ENCODE measurements around the gene CAMK2B.

Gene CAMK2B

DNA sequence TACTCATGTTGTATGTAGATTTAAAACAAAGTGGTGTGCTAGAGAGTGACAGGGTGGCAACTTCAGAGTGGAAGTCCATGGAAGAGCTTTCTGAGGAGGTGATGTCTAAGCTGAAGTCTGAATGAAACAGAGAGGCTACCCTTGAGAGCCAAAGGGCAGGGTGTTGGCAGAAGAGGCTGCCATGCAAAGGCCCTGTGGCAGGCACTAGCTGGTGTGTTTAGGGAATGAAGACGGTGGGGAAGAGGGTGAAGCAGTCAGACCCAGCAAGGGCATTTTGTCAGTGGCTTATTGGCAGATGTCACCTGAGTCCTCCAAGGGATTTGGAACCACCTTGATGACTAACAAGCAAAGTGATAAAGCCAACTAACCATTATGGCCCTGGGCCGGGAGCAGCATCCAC is 3.7 kb upstream of the CAMK2B start:
- DNase-seq, result no peak

DNA sequence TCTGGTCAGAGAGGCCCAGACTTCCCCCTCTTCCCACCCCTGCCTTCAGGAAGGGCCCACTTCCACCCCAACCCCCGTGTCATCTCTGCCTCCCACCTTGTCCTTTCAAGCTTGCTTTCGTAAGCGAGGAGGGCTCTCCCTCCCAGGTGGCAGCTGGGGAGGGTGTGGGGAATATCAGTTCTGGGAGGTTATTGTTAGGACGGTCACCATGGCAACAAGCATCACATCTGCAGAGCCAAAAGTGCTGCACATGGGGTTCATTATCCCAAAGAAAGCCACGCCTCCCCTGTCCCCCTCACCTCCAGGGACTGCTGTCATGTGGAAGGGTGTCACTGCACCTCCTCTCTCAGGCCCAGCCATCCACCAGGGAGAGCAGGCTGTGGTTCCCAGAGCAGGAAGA is 2.6 kb upstream of the CAMK2B start:
- DNase-seq, result no peak

DNA sequence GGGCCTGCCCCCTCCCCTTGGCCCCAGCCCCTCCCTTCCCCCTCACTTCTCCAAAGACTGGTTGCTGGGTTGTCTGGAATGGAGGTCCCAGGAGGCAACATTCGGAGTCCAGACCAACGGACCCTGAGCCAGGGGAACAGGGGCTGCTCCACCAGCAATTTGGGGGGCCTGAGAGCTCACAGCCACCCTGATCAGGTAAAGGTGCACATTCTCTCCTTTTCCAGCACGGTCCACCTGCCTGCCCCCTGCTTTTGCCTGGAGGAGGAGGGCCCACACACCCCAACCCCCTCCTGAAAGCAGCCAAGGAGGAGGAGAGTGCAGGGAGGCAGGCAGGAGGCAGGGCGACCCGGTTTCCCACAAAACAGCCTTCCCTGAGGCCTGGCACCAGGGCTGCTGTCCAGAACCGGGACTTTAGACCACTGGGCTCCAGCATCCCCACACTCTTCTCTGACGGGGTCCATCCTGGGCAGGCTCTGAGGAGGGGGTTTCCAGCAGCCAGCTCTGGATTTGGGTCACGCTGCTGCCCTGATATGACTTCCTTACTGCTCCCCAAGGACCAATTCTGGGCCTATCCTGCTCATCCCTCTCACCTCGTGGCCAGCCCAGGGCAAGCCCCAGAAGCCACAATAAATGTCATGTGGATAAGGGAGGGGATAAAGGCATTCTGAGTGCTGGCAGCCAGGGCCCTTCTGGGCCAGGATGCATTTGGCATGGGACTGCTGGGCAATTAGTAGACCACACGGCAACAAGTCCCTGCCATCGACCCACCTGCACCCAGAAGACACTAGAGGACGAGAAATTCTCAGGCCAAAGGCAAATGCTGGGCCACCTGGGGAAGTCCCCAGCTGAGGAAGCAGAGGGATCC is 1.1 kb upstream of the CAMK2B start:
- no peak for DNase-seq

DNA sequence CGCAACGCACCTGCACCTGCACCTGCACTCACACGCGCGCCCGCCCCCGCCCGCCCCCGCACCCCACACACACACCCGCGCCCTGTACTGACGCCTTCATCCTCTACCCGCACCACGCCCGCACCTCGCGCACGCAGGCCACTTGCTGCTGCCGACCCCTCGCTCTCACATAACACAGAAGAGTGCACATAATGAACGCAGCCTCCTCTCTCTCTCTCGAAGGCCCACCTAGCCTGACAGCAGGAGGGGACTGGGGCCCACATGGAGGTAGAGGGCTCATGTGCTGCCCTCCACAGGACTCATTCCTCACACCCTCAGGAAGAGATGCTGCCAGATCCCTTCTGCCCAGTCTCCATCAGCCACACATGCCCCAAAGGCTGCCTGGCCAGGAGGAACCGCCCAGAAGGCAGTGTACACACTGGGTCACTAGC is 432 bp upstream of the CAMK2B start:
- no peak for DNase-seq

DNA sequence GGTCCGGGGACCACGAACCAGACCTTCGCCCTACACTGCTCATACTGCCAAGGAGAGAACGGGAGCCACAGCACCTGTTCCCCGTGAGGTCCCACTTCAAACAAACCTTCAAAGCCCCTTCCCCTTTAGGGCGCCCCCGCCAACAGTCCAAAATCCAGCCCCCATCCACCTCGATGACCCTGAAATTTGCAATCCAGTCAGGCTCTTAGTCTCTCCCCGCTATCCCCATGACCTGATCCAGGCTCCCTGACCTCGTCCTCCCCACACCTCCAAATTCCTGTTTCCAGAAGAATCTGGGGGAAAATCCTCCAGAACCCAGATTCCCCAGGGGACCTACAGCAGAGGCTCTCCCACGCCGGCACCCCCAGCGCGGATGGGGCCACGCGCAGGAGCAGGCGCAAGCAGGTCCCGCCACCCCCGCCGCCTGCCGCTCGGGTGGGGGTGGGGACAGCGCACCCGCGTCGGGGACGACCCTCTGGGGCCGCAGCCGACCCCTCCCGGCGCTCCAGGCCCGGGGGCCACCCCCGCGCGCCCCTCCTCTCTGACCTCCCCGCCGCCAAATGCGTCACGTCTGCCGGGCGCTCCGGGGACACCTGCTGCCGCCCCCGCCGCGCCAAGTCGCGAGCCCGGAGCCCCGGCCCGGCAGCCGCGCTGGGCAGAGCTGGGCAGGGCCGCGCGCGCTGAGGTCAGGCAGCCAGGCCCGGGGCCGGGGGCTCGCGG is 753 bp downstream of the CAMK2B start:
- DNase-seq, result no peak

DNA sequence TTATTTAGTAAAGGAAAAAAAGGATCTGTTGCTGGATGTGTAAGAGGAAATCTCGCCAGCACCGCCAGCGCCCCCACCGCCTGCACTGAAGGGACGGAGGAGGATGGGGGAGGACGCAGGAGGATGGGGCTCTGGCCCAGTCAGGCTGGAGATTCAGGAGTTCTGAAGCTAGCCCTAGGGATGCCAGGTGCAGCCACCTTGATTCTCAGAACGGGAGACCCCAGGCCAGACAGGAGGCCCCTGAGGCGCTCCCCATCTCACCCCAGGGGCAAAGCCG is 1.3 kb downstream of the CAMK2B start:
- DNase-seq, result no peak

DNA sequence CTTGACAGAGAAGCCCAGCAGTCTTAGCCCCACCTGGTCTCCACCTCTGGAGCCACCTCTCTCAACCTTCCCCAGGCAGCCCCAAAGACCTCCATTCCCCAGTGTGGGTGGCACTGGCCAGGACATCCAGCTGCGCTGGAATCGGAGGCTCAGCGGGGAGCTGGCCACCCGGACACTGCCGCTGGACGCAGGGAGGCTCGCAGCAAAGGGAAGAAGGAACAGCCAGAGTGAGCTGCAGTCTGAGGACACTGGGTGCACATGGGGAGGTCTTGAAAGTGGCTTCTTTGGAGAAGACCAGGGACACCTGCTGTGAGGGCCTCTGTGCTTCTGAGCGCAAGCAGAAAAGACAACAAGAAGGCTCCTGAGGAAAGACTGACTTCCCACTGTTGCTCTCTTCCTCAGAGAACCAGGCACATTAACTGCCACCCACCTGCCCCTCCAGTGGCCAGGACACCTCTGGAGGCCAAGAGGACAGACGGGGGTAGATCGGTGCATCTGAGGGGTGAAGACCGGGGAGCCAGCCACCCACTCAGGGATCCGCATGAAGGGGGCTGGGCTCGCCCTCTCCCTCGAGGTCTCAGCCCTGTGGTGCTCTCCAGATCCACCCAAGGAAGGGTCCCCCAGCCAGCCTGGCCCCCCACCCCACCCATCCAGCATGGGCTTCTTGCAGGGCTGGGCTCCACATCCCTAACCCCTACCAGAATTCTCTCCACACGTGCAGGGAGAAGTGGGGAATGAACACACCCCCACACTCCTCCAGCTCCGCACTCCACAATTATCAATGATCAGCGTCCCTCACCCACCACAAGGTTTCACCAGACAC is 1.8 kb downstream of the CAMK2B start:
- no peak for DNase-seq

DNA sequence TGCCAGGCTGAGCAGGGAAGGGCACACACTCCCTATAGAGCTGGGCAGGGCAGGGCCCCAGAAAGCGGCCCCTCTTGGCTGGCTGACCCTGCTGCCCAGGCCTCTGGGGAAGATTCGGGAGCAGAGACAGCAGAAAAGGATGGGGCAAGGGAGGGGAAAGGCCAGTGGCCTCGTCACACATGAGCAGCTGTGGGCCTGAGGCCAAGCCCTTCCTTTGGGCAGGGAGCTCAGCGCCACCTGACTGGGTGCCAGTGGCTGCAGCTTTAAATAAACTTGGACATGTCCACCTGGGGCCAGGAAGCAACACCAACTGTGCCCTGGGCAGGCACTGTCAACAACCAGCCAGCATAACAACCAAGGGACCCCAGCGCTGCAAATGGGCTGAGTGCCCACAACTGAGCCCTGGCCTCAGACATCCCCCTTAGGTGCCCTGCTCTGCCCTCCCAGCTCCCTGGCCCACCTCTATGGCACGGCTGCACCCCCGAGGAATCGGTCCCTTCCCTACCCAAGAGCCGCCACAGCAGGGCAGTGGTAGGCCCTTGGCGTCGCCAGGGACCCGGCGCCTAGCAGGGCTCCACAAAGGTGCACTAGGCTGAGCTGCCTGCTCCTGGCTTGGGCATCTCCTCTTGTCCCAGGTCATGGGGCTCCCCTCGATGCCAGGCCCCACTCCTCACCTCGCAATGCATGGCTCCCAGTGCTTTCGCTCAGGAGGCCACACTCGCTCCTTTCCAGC is 2.6 kb downstream of the CAMK2B start:
- DNase-seq, result no peak

DNA sequence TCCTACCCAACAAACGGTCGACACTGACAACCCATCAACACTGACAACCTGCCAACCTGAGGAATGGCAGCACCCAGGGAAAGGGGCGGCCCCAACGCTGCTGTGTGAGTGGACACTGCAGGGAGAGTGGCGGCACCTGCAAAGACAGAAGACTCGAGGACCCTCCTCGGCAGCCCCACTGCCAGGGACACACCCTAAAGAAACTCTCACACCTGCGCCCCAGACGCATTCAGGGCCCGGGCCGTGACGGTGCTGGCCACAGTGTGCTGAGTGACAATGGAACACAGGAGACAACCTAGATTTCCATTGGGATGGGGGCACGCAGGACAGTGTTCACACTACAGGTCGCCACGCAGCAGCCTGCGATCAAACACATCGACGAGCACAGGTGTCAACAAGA is 3.6 kb downstream of the CAMK2B start:
- DNase-seq, result no peak

DNA sequence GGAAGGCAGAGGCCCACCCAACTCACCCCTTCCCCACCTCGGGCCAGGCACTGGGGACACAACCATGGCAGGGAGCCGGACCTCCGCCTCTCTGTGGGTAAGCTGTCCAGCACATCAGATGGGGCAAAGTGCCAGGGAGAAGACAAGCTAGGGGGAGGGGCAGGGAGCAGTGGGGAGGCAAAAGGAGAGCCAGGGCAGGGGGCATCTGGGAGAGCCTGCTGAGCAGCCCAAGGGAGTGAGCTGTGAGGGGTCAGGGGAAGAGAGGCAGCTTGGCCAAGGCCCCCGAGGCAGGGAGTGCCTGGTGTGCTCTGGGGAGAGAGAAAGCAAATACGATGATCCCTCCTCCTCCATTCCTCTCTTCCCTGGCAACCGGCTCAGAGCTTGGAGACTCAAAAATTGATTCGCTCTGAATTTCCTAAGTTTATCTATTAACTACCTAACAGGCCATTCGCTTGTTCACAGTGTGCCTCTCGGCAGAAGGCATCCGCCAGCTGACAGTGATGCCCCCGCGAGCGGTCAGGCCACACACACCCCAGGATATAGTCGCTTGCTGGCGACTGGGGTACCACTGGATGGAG is 4.5 kb downstream of the CAMK2B start:
- DNase-seq, result no peak

DNA sequence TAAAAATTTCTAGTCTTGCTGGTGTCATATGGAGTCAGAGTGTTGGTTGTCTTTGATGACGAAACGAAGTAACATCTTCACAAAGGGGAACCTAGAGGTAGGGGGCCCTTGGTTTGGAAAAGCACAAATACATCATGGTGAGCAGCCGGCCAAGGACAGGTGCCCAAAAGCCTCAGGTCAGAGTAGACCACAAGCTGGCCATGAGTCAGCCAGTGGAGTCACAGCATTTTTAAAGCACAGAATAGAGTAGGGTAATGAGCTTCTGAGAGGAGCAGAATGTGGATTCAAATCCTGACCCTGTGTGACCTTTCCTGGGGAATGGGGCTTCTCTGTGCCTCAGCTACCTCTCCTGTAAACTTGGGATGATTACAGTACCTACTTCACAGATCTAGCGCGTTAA is 5.3 kb downstream of the CAMK2B start:
- DNase-seq, result no peak

DNA sequence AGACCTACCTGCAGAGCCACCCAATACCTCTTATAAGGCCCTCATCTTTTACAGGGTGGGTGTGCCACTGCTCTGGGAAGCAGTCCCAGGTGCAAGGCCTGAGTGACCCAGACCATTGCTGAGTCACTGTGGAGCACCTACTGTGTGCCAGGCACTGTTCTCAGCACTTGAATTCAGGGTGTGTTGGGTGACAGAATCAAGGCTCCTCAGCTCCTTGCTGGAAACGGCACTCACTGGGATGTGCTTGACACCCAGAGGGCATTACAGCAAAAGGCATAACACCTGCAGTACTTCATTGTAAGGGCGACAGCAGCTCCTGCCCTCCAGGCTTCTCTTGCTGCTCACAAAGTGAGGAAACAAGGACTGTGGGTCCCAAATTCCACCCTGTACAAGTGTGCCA is 7.1 kb downstream of the CAMK2B start:
- DNase-seq, result no peak

DNA sequence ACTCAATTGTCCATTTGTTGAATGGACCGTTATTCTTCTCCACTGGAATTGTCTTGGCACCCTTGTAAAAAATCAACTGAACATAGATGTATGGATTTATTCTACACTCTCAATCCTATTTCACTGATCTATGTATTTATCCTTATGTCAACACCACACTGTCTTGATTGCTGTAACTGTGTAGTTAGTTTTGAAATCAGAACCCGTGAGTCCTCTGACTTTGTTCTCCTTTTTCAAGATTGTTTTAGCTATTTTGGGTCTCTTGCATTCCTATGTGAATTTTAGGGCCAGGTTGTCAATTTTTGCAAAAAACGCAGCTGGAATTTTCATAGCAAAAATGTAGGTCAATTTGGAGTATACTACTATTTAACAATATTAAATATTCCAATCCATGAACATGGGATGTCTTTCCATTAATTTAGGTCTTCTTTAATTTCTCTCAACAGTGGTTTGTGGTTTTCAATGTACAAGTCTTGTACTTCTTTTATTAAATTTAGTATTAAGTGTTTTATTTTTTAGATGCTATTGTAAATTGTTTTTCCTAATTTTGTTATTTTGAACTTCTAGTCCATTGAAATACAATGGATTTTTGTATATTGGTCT is 10.0 kb downstream of the CAMK2B start:
- DNase-seq, result no peak

DNA sequence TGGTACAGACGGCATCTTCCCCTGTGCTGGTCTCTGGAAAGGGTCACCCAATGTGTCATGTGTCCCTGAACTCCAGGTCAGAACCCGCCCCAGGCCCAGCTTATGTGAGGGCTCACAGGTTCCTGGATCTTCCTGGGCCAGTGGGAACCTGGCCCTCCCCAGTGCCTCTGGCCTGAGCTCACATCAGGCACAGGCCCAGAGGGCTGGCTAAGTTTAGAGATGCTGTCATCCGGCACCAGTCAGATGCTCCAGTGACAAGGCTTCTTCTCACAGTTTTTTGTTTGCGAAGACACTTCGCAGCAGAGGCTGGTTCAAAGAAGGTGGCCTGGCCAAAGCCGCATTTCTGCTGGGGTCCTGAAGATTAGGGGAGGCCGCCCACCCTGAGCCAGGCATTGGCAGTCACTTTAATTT is 11.8 kb downstream of the CAMK2B start:
- no peak for DNase-seq

DNA sequence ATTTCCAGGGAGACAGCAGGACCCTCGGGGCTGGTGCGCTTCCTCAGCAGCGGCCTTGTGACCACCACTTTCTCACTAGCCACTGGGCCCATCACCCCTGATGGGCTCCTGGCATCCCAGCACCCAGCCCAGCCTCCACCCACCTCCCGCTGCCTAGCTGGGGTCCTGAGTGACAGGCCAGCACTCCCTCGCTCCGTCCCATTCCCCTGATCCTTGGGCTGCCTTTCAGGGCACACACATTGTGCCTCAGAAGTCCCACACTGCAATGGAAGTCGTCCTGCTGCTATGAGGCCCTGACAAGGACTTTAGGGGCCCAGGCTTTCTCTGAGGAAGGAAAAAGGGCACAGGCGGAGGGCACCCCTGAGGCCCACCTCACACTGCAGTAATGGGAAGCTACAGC is 12.4 kb downstream of the CAMK2B start:
- no peak for DNase-seq

DNA sequence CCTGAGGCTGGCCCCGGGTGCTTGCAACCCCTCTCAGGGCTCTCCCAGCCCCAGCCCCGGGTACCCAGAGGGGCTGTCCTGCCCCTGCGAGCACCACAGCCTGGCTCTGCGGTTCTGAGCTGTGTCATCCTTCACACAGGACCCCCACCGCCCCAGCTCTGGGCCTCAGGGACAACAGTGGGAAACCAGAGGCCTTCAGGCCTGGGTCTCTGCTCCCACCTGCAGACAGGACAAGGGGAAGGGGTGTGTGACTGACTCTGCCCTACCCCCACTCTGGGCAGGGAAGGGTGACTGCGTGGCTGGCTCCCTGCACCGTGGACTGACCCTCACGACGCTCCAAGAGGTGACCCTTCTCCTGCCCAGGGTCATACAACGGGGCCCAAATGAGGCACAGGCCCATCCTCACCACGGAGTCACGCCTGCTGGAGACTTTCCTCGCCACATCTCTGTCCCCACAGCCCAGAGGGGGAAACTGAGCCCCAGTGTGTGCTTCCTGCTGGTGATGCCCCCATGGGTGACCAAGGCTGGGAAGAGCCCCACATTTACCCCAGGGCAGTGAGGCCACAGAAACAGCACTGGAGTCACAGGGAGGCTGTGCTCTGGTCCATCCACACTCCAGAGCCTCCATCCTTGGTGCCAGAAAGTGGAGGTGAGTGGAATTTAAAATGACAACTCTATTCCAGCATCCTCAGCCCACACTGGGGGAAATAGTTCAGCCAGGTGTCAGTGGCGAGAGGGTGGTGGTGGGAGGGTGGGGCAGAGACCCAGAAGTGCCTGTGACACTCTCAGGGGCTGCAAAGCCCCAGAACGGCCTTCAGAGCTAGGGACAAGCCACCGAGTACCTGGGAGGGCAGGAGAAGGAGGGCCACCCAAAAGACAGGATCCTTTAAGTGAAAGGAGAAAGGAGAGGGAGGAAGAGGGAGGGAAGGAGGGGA is 13.6 kb downstream of the CAMK2B start:
- no peak for DNase-seq

DNA sequence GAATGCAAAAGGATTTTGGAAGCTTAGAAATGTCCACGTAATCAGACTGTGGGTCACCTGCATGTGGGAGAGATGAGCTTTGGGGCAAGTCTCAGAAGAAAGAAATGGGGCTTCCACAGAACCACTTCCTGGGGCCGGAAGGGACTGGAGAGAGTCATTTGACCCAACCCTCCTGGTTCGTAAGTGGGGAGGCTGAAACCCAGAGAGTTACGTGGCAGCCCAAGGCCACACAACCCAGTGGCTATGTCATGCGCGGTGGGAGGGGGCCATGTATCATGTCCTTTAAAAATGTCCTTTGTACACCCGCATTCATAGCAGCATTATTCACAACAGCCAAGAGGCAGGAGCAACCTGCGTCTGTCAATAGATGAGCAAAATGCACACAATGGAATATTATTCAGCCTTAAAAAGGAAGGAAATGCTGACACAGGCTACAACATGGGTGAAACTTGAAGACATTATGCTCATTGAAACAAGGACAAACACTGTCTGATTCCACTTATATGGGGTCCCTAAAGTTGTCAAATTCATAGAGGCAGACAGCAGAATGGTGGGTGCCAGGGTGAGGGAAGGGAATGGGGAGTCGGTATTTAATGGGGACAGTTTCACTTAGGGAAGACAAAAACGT is 15.1 kb downstream of the CAMK2B start:
- no peak for DNase-seq

DNA sequence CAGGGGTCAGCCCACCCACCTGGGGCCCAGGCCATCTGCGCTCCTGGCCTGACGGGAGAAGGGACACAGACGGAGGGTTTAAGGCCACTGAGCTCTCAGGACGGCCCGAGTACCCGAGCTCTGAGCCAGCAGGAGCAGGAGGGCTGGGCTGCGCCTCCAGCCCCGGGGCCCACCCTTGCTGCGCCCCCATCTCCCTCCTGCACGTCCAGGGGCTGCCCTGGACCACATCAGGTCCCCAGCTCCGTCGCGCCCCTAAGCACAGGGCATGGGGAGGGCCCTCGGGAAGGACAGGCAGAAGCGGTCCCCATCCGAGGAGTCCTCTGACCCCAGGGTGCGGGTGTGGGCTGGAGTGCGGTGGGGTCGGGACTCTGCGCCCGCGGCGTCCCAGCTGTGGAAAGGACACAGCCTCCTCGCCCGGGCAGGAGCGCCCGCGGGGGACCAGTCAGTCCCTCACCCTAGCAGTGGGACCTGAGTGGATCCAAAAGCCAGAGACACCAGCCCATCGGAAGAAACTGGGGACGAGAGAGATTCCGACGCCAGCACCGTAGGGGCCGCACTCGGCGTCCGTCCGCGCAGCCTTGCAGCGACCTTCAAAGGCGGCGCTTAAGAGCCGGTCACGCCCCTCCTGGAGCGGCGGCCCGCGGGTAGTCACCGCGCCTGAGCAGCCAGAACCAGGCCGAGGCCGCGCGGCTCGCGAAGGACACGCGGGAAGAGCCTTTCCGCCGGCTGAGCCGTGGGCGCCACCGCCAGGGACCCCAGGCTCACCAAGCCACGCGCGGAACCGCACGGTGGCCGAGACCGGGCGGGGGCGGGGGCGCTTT is 15.9 kb downstream of the CAMK2B start:
- peak; percentile 50 for DNase-seq

DNA sequence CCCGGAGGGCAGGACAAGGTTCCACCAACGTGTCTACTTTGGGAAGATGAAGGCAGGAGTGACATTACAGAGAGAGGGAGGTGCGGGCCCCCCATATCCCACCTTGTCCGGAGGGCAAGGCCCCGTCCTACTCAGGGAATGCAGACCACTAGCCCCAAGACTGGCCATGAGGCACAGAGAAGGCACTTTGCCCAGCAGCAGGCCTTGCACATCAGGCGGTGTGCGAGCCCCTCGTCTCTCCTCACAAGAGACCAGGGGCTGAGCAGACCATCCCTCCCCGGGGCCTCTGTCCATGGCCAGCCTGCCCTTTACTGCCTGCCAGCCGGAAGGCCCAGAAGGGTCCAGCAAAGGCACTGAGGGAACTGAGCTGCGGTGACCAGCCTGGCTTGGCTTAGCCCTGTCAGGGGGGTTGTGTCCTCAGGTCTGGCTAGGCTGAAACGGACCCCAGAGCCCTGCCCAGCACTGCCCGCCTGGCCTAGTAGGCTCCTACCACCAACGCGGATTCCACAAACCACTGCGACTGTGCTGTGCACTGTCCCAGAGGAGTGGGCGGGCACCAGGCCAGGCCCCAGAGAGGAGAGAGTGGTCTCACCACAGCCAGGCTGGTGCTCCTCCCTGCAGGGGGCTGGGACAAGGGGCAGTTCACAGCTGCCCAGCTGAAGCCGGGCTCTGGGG is 16.7 kb downstream of the CAMK2B start:
- no peak for DNase-seq
